Measurements from ENCODE around the gene ARF5.
"Not testable (repeated sequence)": the region's sequence is repeated elsewhere in the genome, so short reads cannot be mapped to it uniquely, and the experiment has no call there.

ARF5 gene

GRCh38 chr7:127588019-127588696 lies at the start of gene ARF5:
ARF5 (plus strand) TSS chr7:127588411; CDS start chr7:127588499, 88 bp downstream.
- peak; percentile 64 for DNase-seq

- no peak for DNase-seq
These were observed 49.1 kb upstream of the ARF5 start for GRCh38 chr7:127539116-127539515.

- not testable (repeated sequence) for DNase-seq
These were observed 47.8 kb upstream of the ARF5 start for GRCh38 chr7:127540461-127540860.

GRCh38 chr7:127541548-127541947 lies 46.7 kb upstream of the ARF5 start:
- no peak for DNase-seq

GRCh38 chr7:127546313-127546712 lies 41.9 kb upstream of the ARF5 start:
- DNase-seq = no peak

- DNase-seq = no peak
These were observed 38.0 kb upstream of the ARF5 start for GRCh38 chr7:127550247-127550646.

- DNase-seq = no peak
These were observed 36.3 kb upstream of the ARF5 start for GRCh38 chr7:127551941-127552340.

GRCh38 chr7:127556404-127556803 lies 31.8 kb upstream of the ARF5 start:
- no peak for DNase-seq

- no peak for DNase-seq
These were observed 30.4 kb upstream of the ARF5 start for GRCh38 chr7:127557803-127558202.

- no peak for DNase-seq
These were observed 22.0 kb upstream of the ARF5 start for GRCh38 chr7:127566242-127566641.

- not testable (repeated sequence) for DNase-seq
These were observed 20.2 kb upstream of the ARF5 start for GRCh38 chr7:127568034-127568433.

GRCh38 chr7:127571741-127572505 lies 16.3 kb upstream of the ARF5 start:
- DNase-seq = no peak

GRCh38 chr7:127578036-127578684 lies 10.1 kb upstream of the ARF5 start:
- no peak for DNase-seq

GRCh38 chr7:127578711-127579275 lies 9.4 kb upstream of the ARF5 start:
- DNase-seq = no peak

GRCh38 chr7:127580612-127581011 lies 7.6 kb upstream of the ARF5 start:
- DNase-seq = no peak

GRCh38 chr7:127581716-127582115 lies 6.5 kb upstream of the ARF5 start:
- no peak for DNase-seq

GRCh38 chr7:127582361-127582760 lies 5.8 kb upstream of the ARF5 start:
- DNase-seq = no peak

- no peak for DNase-seq
These were observed 3.6 kb upstream of the ARF5 start for GRCh38 chr7:127584648-127585043.

GRCh38 chr7:127585044-127585953 lies 2.9 kb upstream of the ARF5 start, which contains the start of gene GCC1:
GCC1 (minus strand) TSS chr7:127585596; CDS start chr7:127585182, 414 bp downstream.
- peak; percentile 53 for DNase-seq

- DNase-seq = no peak
These were observed 1.9 kb upstream of the ARF5 start for GRCh38 chr7:127586346-127586745.

- no peak for DNase-seq
These were observed 570 bp upstream of the ARF5 start for GRCh38 chr7:127587663-127588018.

- DNase-seq = peak; percentile 63
These were observed 679 bp downstream of the ARF5 start for GRCh38 chr7:127588697-127589482.

Measured in NCI-H1694 (cell line).